B cell (primary cell): ENCODE data around the gene ALKBH4. TPM values are rescaled to one million over a fixed set of nuclear protein-coding genes. Genes with fewer than 3 reads are reported as not detected.

Source experiments
- ATAC-seq: fragments of 200-7000 bp; cut with Tn5 transposase; one replicate; pipeline ENCODE4 v1.10.0; 2021; ENCODE audit warnings: low read depth, mild to moderate bottlenecking, moderate number of reproducible peaks, moderate library complexity
- CTCF ChIA-PET: fragments of 350-600 bp; sonication (Branson Sonifier 250); formaldehyde crosslinking; loops from one replicate; lab custom pipeline; 2021; ENCODE audit warnings: antibody characterized with exemption, inconsistent platforms; lab: Charles Lee
- POLR2A ChIA-PET: fragments of 350-600 bp; sonication (Branson Sonifier 250); formaldehyde crosslinking; loops from one replicate; lab custom pipeline; 2021; ENCODE audit warnings: antibody characterized with exemption; lab: Charles Lee
- DNase-seq: peaks from one replicate; pipeline ENCODE4 v3.0.0; 2013
- H2AFZ ChIP-seq: 2 replicates; pipeline ENCODE4 v1.6.1; 2012; ENCODE audit warnings: mild to moderate bottlenecking, low read depth, low read length; ENCODE audit not compliant: insufficient read depth, poor library complexity, severe bottlenecking
- H3K27ac ChIP-seq, 2 donors: 1 replicate in 1 of 2; 2 replicates in 1 of 2; pipeline ENCODE4 v1.5.1; 2012 to 2013; ENCODE audit warnings: low read length in 2 of 2, mild to moderate bottlenecking in 2 of 2, moderate library complexity in 1 of 2
- H3K27me3 ChIP-seq, 4 experiments: fragments of 200-600 bp in 1 of 4; sonication (generic) in 1 of 4; replicated peaks in 1 of 4; 1 replicate in 2 of 4; 2 replicates in 2 of 4; pipeline versions ENCODE4 v1.6.1 to v1.7.0; 2013 to 2016; ENCODE audit warnings: low read length in 3 of 4, mild to moderate bottlenecking in 2 of 4, mixed read lengths in 1 of 4, moderate library complexity in 1 of 4; ENCODE audit not compliant: insufficient read depth in 4 of 4, control insufficient read depth in 3 of 4; ENCODE audit errors: control extremely low read depth in 1 of 4
- H3K36me3 ChIP-seq, 2 experiments: replicated peaks in 1 of 2; 1 replicate in 1 of 2; 2 replicates in 1 of 2; pipeline versions ENCODE4 v1.6.1 to v1.7.1; 2013; ENCODE audit warnings: low read length in 1 of 2; ENCODE audit not compliant: insufficient read depth in 2 of 2, control insufficient read depth in 1 of 2; ENCODE audit errors: control extremely low read depth in 1 of 2, extremely low read depth in 1 of 2
- H3K4me1 ChIP-seq, 2 donors: fragments of 200-600 bp in 1 of 2; sonication (generic) in 1 of 2; 1 replicate in 1 of 2; 2 replicates in 1 of 2; pipeline versions ENCODE4 v1.5.1 to v1.6.1; 2013 to 2017; ENCODE audit warnings: low read length in 2 of 2; ENCODE audit not compliant: control insufficient read depth in 2 of 2, insufficient read depth in 2 of 2
- H3K4me2 ChIP-seq: replicated peaks from 2 replicates; pipeline ENCODE3; 2012; ENCODE audit warnings: mild to moderate bottlenecking, low read depth, low read length; ENCODE audit not compliant: poor library complexity, severe bottlenecking
- H3K4me3 ChIP-seq, 5 experiments: fragments of 200-600 bp in 1 of 5; sonication (generic) in 1 of 5; 1 replicate in 3 of 5; 2 replicates in 2 of 5; pipeline versions ENCODE4 v1.5.1 to v1.7.0; 2011 to 2016; ENCODE audit warnings: low read length in 4 of 5, mild to moderate bottlenecking in 4 of 5, low read depth in 2 of 5, control low read depth in 1 of 5, moderate library complexity in 1 of 5; ENCODE audit not compliant: insufficient read depth in 1 of 5; ENCODE audit errors: control extremely low read depth in 1 of 5, extremely low read depth in 1 of 5
- H3K79me2 ChIP-seq: fragments of 200-600 bp; sonication (generic); one replicate; pipeline ENCODE4 v1.6.0; 2016; ENCODE audit warnings: low read length; ENCODE audit not compliant: control insufficient read depth, insufficient read depth
- H3K9ac ChIP-seq: fragments of 200-600 bp; sonication (generic); 2 replicates; pipeline ENCODE4 v1.6.1; 2017; ENCODE audit warnings: mild to moderate bottlenecking, low read length, moderate library complexity
- H3K9me3 ChIP-seq, 3 donors: one replicate each; pipeline versions ENCODE4 v1.6.1 to v1.7.1; 2013; ENCODE audit warnings: low read length in 2 of 3; ENCODE audit not compliant: control insufficient read depth in 2 of 3, insufficient read depth in 1 of 3; ENCODE audit errors: control extremely low read depth in 1 of 3
- H4K20me1 ChIP-seq: 2 replicates; pipeline ENCODE4 v1.6.0; 2012; ENCODE audit warnings: mild to moderate bottlenecking, low read length; ENCODE audit not compliant: insufficient read depth, control insufficient read depth, poor library complexity, severe bottlenecking
- H3K27ac Mint-ChIP-seq: one replicate; pipeline ENCODE4 v1.8.0; 2021; ENCODE audit warnings: mixed read lengths
- H3K27me3 Mint-ChIP-seq: one replicate; pipeline ENCODE4 v1.8.0; 2021; ENCODE audit warnings: mixed read lengths
- H3K4me1 Mint-ChIP-seq: one replicate; pipeline ENCODE4 v1.8.0; 2021; ENCODE audit warnings: mixed read lengths
- H3K4me3 Mint-ChIP-seq: one replicate; pipeline ENCODE4 v1.8.0; 2021; ENCODE audit warnings: mixed read lengths
- H3K9me3 Mint-ChIP-seq: one replicate; pipeline ENCODE4 v1.8.0; 2022; ENCODE audit warnings: mixed read lengths; ENCODE audit not compliant: insufficient read depth
- CTCF ChIP-seq: fragments of 200-600 bp; IDR thresholded peaks from one replicate; pipeline ENCODE4 v1.8.0; 2022; ENCODE audit warnings: antibody characterized with exemption, mild to moderate bottlenecking
- EZH2 ChIP-seq: IDR thresholded peaks from 2 replicates; pipeline ENCODE4 v1.6.1; 2012; ENCODE audit warnings: borderline replicate concordance, low read depth, mild to moderate bottlenecking, moderate library complexity, low read length; ENCODE audit not compliant: insufficient read depth, poor library complexity, severe bottlenecking
- WGBS: methylation state at CpG from one replicate; pipeline ENCODE4 v1.1.5; 2013; ENCODE audit warnings: missing lambda C conversion rate; ENCODE audit not compliant: insufficient coverage; 5-methylcytosine and 5-hydroxymethylcytosine counted together
- intact Hi-C: fragments of 100-400 bp; cut with micrococcal nuclease; formaldehyde crosslinking; loops from one replicate; pipeline ENCODE4 v1.10.0; 2022
- polyA plus RNA-seq: library from polyadenylated mRNA; depleted of rRNA; stranded (reverse); fragments of >200 nt; gene quantifications from 2 replicates; pipeline ENCODE4 v1.2.3, GENCODE V29; 2012
- total RNA-seq, 2 donors: library from RNA; stranded (reverse); fragments of 120-200 nt in 1 of 2; gene quantifications; 1 replicate in 1 of 2; 2 replicates in 1 of 2; pipeline versions ENCODE4 v1.2.3 to v1.2.4, GENCODE V29; 2013 to 2022

ALKBH4 gene
- total and polyA plus RNA-seq, 2 donors (not counting 1 experiment from before 2014, with no cell fraction given) = 6.2 to 8.6 TPM

GRCh38 chr7:102421706-102422240, 42.9 kb downstream of the ALKBH4 start:
- Histone ChIP-seq H3K9ac (no peak overlapping the region), H3K79me2 (peaks cover 68% of the 10 kb centered on the region), H3K27me3 (no peaks in the 10 kb centered on the region), H3K9me3 (peaks cover 0 to 14% (median 0%) of the 10 kb centered on the region in 3 donors), H2AFZ (no peak overlapping the region), H3K36me3 (peaks cover 0 to 22% of the 10 kb centered on the region in 2 experiments), H3K4me2 (peak overlapping the region; percentile 25), H4K20me1 (no peaks in the 10 kb centered on the region), H3K4me3 (no peak overlapping the region), H3K27ac (peak overlapping the region; percentile 89 to 100), H3K4me1 (peaks cover 97 to 100% of the 10 kb centered on the region in 2 donors)
- POLR2A ChIA-PET = interaction anchor here (0.9 to 12.7 kb wide), 5 partner anchors 8 to 30 kb away, joined by 3 to 223 read pairs (median 3); partner anchors contain the start of gene ORAI2
- no peak for TF ChIP-seq CTCF
- no peak for TF ChIP-seq EZH2
- ATAC-seq = no peak
- intact Hi-C loops = loop anchor here (1.0 to 10.0 kb wide), 2 partner anchors 20 to 117 kb away; no protein-coding TSS in a partner anchor
- WGBS = no CpG with 5 or more reads among the region's 10 CpGs
- Mint-ChIP-seq H3K4me1 (peaks cover 83% of the 10 kb centered on the region), H3K27ac (peak overlapping the region; percentile 96), H3K9me3 (no peaks in the 10 kb centered on the region), H3K27me3 (no peaks in the 10 kb centered on the region), H3K4me3 (peak overlapping the region; percentile 44)
- CTCF ChIA-PET = interaction anchor here (23.0 to 46.3 kb wide), 2 partner anchors 11 to 15 kb away, joined by 1182 read pairs; partner anchors contain the start of gene ORAI2
- DNase-seq = no peak

GRCh38 chr7:102418592-102418991, 46.1 kb downstream of the ALKBH4 start:
- no peaks in the 10 kb centered on the region for H3K9me3 Mint-ChIP-seq
- H3K4me3 ChIP-seq = no peak overlapping the region
- peaks cover 65% of the 10 kb centered on the region for H3K79me2 ChIP-seq
- peak overlapping the region; percentile 29 for H3K4me2 ChIP-seq
- WGBS = 80% methylated on average over 4 of the region's 5 CpGs
- CTCF ChIA-PET = interaction anchor here (23.0 to 46.3 kb wide), 2 partner anchors 8 to 18 kb away, joined by 1182 read pairs; partner anchors contain the start of gene ORAI2
- POLR2A ChIA-PET = interaction anchor here (7.7 to 12.7 kb wide), 2 partner anchors 11 to 22 kb away, joined by 80 to 223 read pairs; partner anchors contain the start of gene ORAI2
- peak overlapping the region; percentile 36 to 100 for H3K27ac ChIP-seq
- intact Hi-C loops = no loop called here
- no peaks in the 10 kb centered on the region for H4K20me1 ChIP-seq
- H3K27me3 Mint-ChIP-seq = no peaks in the 10 kb centered on the region
- ATAC-seq (no peak), DNase-seq (no peak)
- peaks cover 78% of the 10 kb centered on the region for H3K4me1 Mint-ChIP-seq
- H3K9ac ChIP-seq = no peak overlapping the region
- peak overlapping the region; percentile 76 for H3K4me3 Mint-ChIP-seq
- peaks cover 0 to 26% of the 10 kb centered on the region in 2 experiments for H3K36me3 ChIP-seq
- H3K4me1 ChIP-seq = peaks cover 91 to 97% of the 10 kb centered on the region in 2 donors
- TF ChIP-seq EZH2 (no peak), CTCF (no peak)
- H3K9me3 ChIP-seq = peaks cover 0 to 7% (median 0%) of the 10 kb centered on the region in 3 donors
- H3K27ac Mint-ChIP-seq = peak overlapping the region; percentile 94
- no peaks in the 10 kb centered on the region for H3K27me3 ChIP-seq
- H2AFZ ChIP-seq = no peak overlapping the region
